ENCODE measurements around the gene LRRC59.

- TF ChIP-seq CTCF (IDR thresholded peaks at IDR 0.05; ENCODE audit: poor library complexity, severe bottlenecking) (no peak), MXI1 (conservative IDR thresholded peaks at IDR 0.05; ENCODE audit: poor library complexity, severe bottlenecking) (no peak), EP300 (conservative IDR thresholded peaks at IDR 0.05; ENCODE audit: poor library complexity, severe bottlenecking) (no peak), RAD21 (conservative IDR thresholded peaks at IDR 0.05) (no peak), POLR2AphosphoS5 (IDR thresholded peaks at IDR 0.05) (no peak)
These were observed 34.7 kb downstream of the LRRC59 start for GRCh38 chr17:50362661-50363060.

All from neural cell (in vitro differentiated cells).